A673 (cell line): ENCODE measurements around the gene TEX261. TPM values are rescaled to one million over a fixed set of nuclear protein-coding genes. Genes with fewer than 3 reads are reported as not detected.

Experiments
- BruUV-seq: library from RNA; stranded (reverse); fragments of 400-500 nt; replicated peaks from 2 replicates; lab custom pipeline; 2021; lab: Mats Ljungman, UMichigan
- CTCF ChIA-PET: fragments of 300-600 bp; sonication (Branson Sonifier 250); formaldehyde crosslinking; loops from one replicate; lab custom pipeline; 2022; ENCODE audit warnings: antibody characterized with exemption; lab: Charles Lee
- POLR2A ChIA-PET: fragments of 300-600 bp; sonication (Branson Sonifier 250); formaldehyde crosslinking; loops from one replicate; lab custom pipeline; 2022; ENCODE audit warnings: antibody characterized with exemption; ENCODE audit not compliant: low non-redundant PET; lab: Charles Lee
- DNase-seq: peaks from one replicate; pipeline ENCODE4 v3.0.0-alpha.2; 2015; ENCODE audit warnings: low spot score
- H3K27ac ChIP-seq: fragments of 200-600 bp; sonication (generic); 2 replicates; pipeline ENCODE4 v1.5.1; 2016; ENCODE audit warnings: mixed run types, low read depth, mild to moderate bottlenecking, mixed read lengths, antibody characterized with exemption, low read length; ENCODE audit not compliant: poor library complexity, severe bottlenecking
- H3K27me3 ChIP-seq: fragments of 200-600 bp; sonication (generic); replicated peaks from 2 replicates; pipeline ENCODE4 v1.6.1; 2017; ENCODE audit warnings: mixed run types, low read depth, mild to moderate bottlenecking, mixed read lengths, antibody characterized with exemption, low read length; ENCODE audit not compliant: insufficient read depth, poor library complexity
- H3K36me3 ChIP-seq: fragments of 200-600 bp; sonication (generic); 2 replicates; pipeline ENCODE4 v1.6.1; 2016; ENCODE audit warnings: mixed run types, mild to moderate bottlenecking, mixed read lengths, antibody characterized with exemption, low read length; ENCODE audit not compliant: insufficient read depth, poor library complexity, severe bottlenecking
- H3K4me1 ChIP-seq: fragments of 200-600 bp; sonication (generic); 2 replicates; pipeline ENCODE4 v1.6.1; 2017; ENCODE audit warnings: mixed run types, mild to moderate bottlenecking, mixed read lengths, antibody characterized with exemption, low read length; ENCODE audit not compliant: insufficient read depth, poor library complexity, severe bottlenecking
- H3K4me3 ChIP-seq: fragments of 200-600 bp; sonication (generic); 2 replicates; pipeline ENCODE4 v1.5.1; 2016; ENCODE audit warnings: low read depth, mixed run types, mild to moderate bottlenecking, mixed read lengths, low read length; ENCODE audit not compliant: poor library complexity, severe bottlenecking
- H3K9me3 ChIP-seq: fragments of 200-600 bp; sonication (generic); 2 replicates; pipeline ENCODE4 v1.6.1; 2016; ENCODE audit warnings: mixed run types, low read depth, mild to moderate bottlenecking, mixed read lengths, antibody characterized with exemption, low read length; ENCODE audit not compliant: poor library complexity, severe bottlenecking
- CTCF ChIP-seq: fragments of 300-800, 200-600 bp; sonication (generic); conservative IDR thresholded peaks from 2 replicates; pipeline ENCODE4 v1.5.1; 2017; ENCODE audit warnings: low read depth, mild to moderate bottlenecking, antibody characterized with exemption, low read length, moderate library complexity, mixed read lengths
- EZH2 ChIP-seq: fragments of 200-600 bp; sonication (generic); IDR thresholded peaks from 2 replicates; pipeline ENCODE4 v1.6.1; 2017; ENCODE audit warnings: borderline replicate concordance, low read depth, mild to moderate bottlenecking, mixed read lengths, antibody characterized with exemption, low read length; ENCODE audit not compliant: poor library complexity, severe bottlenecking
- intact Hi-C: fragments of 100-400 bp; cut with micrococcal nuclease; formaldehyde crosslinking; loops from one replicate; pipeline ENCODE4 v1.10.0; 2022; ENCODE audit not compliant: unreplicated experiment
- total RNA-seq: library from RNA; stranded (reverse); gene quantifications from 2 replicates; pipeline ENCODE4 v1.2.3, GENCODE V29; 2021

The TEX261 gene
- total RNA-seq, 1 experiment from 2014 or later: 60.9 TPM

- Histone ChIP-seq H3K4me3 (no peak overlapping the region), H3K27me3 (no peaks in the 10 kb centered on the region), H3K36me3 (peaks cover 21% of the 10 kb centered on the region), H3K4me1 (peaks cover 6% of the 10 kb centered on the region), H3K9me3 (no peaks in the 10 kb centered on the region), H3K27ac (no peak overlapping the region)
- intact Hi-C loops: no loop called here
- BruUV-seq: no TSS peak
- ChIA-PET POLR2A (no interaction called here), CTCF (no interaction called here)
- no peak for DNase-seq
- no peak for TF ChIP-seq CTCF
- TF ChIP-seq EZH2: no peak
Observed at GRCh38 chr2:70988726-70989648, 5.7 kb downstream of the TEX261 start.

GRCh38 chr2:70988151-70988550 lies 6.5 kb downstream of the TEX261 start:
- ChIA-PET CTCF (no interaction called here), POLR2A (no interaction called here)
- no TSS peak for BruUV-seq
- Histone ChIP-seq H3K27me3 (no peaks in the 10 kb centered on the region), H3K36me3 (peaks cover 21% of the 10 kb centered on the region), H3K27ac (no peak overlapping the region), H3K4me1 (peaks cover under 1% of the 10 kb centered on the region), H3K9me3 (no peaks in the 10 kb centered on the region), H3K4me3 (no peak overlapping the region)
- intact Hi-C loops: no loop called here
- TF ChIP-seq CTCF (no peak), EZH2 (no peak)
- DNase-seq: no peak

GRCh38 chr2:70987386-70987785 lies 7.3 kb downstream of the TEX261 start:
- TSS peak; percentile 31 for BruUV-seq
- DNase-seq: no peak

More at GRCh38 chr2:70987386-70987785, 7.3 kb downstream of the TEX261 start:
- Histone ChIP-seq H3K4me3 (no peak overlapping the region), H3K27me3 (no peaks in the 10 kb centered on the region), H3K9me3 (no peaks in the 10 kb centered on the region), H3K27ac (no peak overlapping the region), H3K4me1 (no peaks in the 10 kb centered on the region), H3K36me3 (peaks cover 21% of the 10 kb centered on the region)
- intact Hi-C loops: no loop called here
- no peak for TF ChIP-seq CTCF
- no peak for TF ChIP-seq EZH2
- CTCF ChIA-PET: no interaction called here
- POLR2A ChIA-PET: no interaction called here
